ENCODE measurements around the gene IGSF8.

DNA sequence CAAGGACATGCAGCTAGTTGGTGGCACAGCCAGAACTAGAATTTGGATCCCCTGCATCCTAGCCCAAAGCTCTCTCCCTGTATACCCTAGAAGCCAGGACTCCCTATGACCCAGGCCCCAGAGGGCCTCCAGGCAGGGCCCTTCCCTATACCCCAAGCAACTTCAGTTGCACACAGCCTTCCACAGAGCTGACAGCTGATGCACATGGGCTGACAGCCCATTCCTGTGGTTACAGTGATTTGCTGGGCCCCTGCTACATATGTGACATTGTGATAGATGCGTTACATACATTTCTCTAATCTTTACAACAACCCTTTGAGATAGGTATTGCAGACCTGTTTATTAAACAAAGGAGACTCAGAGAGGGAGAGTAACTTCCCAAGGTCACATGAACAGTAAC, 23.0 kb upstream of the IGSF8 start:
- TF ChIP-seq CTCF (IDR thresholded peaks at IDR 0.05) (no peak), POLR2A (IDR thresholded peaks at IDR 0.05) (no peak)

Measured in vagina (tissue), 2 donors.